ENCODE measurements around the gene TSKU. TPM values are rescaled to one million over a fixed set of nuclear protein-coding genes. Genes with fewer than 3 reads are reported as not detected.

TSKU gene
- total RNA-seq, 1 experiment from 2014 or later: 22.9 TPM

DNA sequence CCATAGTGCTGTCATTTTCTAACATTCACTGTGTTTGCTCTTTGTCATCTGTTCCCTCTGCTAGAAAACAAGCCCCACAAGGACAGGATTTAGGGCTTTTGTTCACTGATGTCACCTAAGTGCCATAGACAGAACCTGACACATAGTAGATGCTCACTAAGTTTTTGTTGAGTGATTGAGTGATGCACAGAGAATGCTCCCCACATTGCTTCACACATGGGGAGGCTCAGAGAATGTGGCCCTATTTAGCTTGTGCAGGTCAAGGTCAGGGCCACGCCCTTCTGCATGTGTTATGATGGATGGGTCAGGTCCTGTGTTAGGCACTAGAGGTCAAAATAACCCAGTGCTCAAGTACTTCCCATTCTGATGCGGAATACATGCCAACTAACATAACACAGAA is 33.1 kb upstream of the TSKU start:
- no peak for DNase-seq (ENCODE audit: low spot score)
- in situ Hi-C loops (cut with HindIII; ENCODE audit: low sequenced_read_pairs): no loop called here

DNA sequence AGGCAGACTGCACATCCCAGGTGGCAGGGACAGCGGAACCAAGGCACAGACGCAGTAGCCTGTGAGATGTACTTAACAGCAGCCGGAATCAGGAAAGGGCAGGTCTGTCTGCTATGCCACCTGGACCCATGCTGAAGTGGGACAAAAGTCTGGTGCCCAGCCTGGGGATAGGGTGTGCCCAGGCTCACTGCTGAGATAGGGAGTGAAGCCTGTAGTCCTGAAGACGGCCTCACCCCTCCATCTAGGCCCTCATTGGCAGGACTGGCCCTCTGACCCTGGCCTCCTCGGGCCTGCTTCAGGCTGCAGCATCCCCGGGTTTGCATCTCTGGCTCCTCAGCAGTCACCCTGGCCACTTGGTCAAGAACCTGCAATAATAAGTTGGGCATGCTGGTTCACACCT is 32.4 kb upstream of the TSKU start:
- DNase-seq (ENCODE audit: low spot score): no peak
- in situ Hi-C loops (cut with HindIII; ENCODE audit: low sequenced_read_pairs): no loop called here

DNA sequence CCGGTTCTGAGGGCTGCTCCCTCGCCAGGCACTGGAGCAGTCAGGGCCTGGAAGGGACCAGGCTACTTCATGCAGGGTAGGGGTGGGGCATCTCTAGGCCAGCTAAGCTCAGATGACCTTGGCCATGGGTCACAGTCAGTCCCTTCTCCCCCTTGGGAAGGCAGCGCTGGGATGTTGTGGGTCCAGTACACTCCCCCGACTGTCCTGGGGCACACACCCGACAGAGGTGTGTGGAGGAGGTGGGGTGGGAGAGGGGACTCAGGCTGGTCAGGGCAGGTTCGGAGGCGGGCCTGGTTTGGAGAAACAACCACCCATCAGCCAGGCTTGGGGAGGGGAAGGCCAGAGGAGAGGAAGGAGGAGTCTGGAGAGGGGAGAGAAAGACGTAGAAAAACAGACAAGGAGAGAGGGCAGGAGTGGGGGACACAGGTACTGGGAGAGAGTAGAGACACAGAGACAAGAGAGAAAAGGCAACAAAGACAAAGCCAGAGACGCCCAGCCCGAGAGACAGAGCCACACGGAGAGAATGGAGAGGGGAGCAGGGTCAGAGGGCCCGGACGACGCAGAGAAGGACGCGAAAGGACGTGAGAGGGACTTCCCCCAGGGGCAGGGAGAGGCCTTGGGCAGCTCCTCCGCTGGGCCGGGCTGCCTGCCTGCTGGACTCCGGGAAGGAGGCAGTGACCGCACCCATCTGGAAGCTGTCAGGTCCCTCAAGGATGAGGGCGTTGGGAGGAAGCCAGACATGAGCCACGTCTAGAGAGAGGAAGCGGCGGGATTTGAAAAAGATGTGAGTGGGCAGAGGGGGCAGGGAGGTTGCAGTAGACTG is 30.6 kb upstream of the TSKU start:
- DNase-seq (ENCODE audit: low spot score): no peak
- in situ Hi-C loops (cut with HindIII; ENCODE audit: low sequenced_read_pairs): no loop called here

DNA sequence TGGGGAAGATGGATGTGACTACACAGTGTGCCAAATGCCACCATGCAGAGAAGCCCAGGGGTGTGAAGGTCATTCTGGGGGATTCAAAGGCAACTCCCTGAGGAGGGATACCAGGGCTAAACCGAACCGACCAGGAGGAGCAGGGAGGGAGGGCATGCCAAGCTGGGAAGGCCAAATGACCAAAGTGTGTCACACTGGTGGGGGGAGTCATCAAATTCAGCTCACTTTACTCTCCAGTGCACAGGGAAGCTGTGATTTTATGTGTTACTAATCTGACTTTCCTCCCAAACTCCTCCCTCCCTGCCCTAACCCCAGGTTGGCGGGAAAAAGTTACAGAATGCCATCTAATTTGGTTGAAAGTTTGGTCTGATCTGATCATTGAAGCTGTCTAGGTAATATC is 29.7 kb upstream of the TSKU start:
- in situ Hi-C loops (cut with HindIII; ENCODE audit: low sequenced_read_pairs): no loop called here
- no peak for DNase-seq (ENCODE audit: low spot score)

DNA sequence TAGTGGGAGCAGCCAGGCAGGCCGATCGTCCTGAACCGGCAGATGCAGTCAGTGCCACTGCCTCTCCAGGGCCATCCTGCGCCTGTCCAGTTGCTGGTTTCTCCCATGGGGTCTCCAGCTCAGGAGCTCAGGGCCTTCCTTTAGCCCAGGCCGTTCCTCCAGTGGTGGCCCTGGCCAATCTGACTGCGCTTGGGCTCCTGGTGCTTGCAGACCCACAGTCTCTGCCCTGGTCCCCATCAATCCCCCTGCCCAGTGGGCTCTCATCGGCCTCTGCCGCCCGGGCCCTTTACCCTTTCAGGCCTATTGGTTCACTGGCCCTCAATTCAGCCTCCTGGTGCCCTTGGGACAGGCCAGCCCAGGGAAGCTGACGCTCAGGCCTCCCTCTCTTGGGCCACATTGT is 29.2 kb upstream of the TSKU start:
- DNase-seq (ENCODE audit: low spot score): no peak
- in situ Hi-C loops (cut with HindIII; ENCODE audit: low sequenced_read_pairs): no loop called here

DNA sequence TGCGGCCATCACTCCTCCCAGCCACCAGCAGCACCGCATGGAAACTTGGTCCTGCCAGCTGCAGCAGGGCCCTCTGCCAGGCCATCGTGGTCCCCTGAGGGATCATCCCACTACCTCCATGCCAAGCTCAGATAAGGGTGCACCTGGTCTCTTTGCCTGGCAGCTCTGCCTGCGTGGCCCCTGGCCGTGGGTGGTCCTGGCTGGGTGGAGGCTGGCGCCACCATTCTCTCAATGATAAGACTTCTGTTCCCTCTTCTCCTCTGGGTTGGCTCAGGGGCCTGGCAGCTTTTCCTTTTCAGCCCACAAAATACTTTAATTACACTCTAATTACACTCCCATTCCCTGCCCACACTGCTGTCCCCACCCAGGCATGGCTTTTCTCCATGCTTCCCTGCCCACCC is 26.8 kb upstream of the TSKU start:
- DNase-seq (ENCODE audit: low spot score): no peak
- in situ Hi-C loops (cut with HindIII; ENCODE audit: low sequenced_read_pairs): no loop called here

DNA sequence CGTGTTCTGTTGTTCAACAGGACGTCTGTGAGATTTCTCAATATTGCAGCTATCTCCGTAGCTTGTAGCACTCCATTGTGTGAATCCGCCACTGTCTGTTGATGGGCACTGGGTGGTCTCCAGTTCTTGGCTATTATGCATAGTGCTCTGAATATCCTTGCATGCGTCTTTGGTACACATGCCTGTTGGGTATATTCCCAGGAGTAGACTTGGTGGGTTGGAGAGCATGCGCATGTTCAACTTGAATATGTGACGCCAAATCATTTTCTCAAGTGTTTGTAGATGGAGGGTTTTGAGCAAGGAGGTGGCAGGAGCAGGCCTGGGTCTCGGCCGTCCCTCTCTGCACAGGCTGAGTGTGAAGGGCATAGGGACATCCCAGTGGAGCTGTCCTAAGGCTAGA is 24.8 kb upstream of the TSKU start:
- in situ Hi-C loops (cut with HindIII; ENCODE audit: low sequenced_read_pairs): no loop called here
- no peak for DNase-seq (ENCODE audit: low spot score)

DNA sequence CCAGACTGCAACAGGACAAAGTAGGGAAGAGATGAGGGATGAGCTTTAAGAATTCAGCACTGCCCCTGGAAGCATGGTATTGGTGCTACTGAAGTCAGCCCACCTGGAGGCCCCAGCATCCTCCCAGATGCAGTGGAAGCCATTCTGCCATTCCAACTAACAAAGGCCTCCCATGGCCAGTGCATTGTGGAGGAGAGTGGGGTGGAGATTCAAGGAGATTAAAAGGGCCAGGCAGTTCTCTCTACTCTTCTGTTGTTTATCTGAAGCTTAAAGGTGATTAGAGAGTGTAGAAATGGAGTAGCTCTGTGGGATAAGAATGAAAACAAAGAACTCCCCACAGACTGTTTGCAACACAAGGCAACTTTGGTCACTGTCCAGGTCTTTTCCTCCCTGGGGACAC is 24.1 kb upstream of the TSKU start:
- DNase-seq (ENCODE audit: low spot score): no peak
- in situ Hi-C loops (cut with HindIII; ENCODE audit: low sequenced_read_pairs): no loop called here

DNA sequence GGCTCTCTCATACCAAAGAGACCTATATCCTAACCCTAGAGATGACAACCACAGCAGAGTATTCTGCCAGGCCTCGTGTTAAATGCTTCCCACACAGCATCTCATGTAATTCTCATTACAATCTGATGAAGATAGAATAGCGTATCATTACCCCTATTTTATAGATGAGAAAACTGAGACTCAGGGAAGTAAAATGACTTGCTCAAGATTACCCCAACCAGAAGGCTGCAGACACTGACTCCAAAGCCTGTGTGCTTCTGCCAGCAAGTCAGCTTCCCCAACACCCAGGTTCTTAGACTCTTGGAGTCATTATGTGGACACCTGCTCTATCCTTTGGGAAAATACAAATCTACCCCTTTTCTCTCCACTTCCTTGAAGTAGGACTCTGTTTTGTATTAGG is 23.6 kb upstream of the TSKU start:
- in situ Hi-C loops (cut with HindIII; ENCODE audit: low sequenced_read_pairs): no loop called here
- no peak for DNase-seq (ENCODE audit: low spot score)

DNA sequence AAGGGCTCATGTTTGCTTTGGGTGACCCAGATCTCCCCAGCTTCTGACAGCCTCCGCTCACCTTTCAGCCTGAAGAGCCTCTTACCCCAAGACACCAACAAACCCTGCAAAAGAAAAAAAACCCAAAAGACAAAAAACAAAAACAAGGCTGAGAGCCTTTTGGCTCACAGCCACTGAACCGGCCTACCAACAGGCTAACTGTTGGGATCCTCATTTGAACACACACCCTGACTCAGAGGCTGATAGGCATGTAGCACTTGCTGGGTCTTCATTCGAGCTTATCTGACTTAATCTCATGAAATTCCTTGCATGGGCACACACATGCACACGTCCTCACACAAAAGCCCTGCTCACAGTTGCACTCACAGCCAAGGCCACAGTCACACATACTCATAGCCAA is 22.9 kb upstream of the TSKU start:
- no peak for DNase-seq (ENCODE audit: low spot score)
- in situ Hi-C loops (cut with HindIII; ENCODE audit: low sequenced_read_pairs): no loop called here

DNA sequence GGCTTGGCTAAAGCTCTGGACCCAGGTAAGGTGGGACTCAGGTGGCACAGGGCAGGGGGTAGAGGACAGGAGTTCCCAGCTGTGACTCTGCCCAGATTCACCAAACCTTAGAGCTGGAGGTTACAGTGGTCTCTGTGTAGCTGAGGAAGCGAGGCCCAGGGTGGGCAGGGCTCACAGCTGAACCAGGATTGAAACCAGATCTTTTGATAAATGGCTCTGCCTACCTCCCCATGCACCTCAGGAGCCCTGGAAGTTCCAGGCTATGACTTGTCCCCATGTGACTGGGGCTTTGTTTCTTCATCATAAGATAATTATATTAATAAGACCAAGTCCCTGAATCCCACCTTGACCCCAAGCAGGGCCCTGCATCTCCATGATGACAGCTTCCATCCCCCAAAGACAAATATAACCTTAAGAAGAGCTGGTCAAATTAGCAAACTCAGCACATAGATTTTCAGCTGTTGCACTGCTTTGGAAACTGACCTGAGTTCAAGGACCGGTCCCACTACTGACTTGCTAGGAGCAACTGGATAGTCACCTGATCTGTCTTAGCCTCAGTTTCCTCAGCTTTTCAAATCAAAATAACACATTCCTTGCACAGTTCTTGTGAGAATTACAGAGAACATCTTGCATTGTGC is 21.3 kb upstream of the TSKU start:
- DNase-seq (ENCODE audit: low spot score): no peak
- in situ Hi-C loops (cut with HindIII; ENCODE audit: low sequenced_read_pairs): no loop called here

DNA sequence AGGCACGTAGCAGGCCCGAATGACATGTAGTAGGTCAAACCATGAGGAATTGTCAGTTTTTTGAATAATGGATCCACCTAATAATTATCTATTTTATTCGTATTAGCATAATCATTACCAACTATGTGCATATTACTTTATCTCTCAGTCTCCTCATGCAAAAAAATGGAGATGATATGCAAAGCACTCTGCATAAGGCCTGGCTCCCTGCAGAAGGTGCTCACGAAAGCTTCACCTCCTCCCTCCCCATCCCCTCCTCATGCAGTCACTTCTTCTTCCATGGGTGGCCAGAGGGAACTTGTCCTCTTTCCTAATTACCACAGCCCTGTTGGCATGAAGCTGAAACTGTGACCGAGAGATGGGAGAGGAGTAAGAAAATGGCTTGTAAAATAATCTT is 20.8 kb upstream of the TSKU start:
- in situ Hi-C loops (cut with HindIII; ENCODE audit: low sequenced_read_pairs): no loop called here

DNA sequence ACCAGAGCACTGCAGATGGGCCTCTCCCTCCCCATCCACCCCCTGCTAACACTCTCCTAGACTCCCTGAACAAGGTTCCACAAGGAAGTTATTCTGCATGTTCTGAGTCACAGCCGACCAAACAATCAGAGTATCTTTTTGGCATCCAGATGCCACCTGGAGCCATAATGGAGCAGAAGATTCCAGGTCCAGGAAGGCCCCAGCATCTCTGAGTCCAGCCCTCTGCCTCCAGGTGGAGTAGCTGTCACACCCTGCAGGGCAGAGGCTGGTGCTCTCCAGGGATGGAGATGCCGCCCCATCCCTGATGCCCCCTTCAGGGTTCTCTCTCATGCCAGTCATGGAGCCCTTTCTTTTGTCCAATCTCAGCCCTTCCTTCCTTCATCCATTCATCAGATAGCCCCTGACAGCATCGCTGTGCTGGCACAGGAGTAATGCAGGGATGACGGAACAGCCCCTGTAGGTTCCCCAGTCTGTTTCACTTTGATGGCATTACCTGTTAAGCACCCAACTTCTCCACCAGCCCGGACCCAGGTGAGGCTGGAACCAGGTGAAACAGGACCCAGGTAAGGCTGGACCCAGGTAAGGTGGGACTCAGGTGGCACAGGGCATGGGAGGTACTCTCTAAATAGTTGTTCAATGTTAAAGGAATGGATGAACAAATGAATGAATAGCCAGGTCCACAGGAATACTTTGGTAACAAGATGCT is 20.1 kb upstream of the TSKU start:
- in situ Hi-C loops (cut with HindIII; ENCODE audit: low sequenced_read_pairs): no loop called here
- DNase-seq (ENCODE audit: low spot score): no peak

More for the DNA sequence above, 20.8 kb upstream of the TSKU start:
- DNase-seq (ENCODE audit: low spot score): no peak

DNA sequence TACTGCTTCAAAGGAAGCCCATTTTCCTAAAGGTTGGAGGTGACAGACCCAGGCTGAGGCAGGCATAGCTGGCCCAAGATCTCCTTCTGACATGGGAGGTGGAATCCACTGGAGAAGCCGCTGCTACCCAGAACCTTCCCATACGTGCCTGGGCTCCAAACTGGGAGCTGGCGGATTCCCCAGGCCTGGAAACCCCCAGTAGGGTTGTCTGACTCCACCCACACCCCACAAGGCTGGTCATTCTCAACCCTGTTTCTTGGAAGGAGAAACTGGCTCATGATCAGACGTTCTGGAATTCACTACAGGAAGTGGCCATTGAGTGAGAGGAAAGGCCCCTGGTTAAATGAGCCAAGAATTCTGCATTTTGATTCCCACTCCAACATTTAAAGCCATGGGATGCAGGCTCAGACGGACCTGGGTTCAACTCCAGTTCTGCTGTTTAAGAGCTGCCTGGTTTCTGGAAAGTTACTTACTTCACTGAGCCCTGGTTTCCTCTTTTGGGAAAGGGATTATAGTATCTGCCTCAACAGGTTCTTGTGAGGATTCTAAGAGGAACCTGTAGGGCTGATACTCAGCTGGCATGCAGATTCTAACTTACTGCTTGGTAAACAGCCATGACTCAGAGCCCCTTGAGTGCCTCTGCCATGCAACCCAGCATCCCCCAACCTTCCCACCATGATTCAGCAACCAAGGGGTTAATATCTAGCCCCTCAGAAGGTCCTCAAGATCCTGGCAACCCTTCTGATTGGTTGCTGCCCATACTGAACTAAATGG is 19.4 kb upstream of the TSKU start:
- no peak for DNase-seq (ENCODE audit: low spot score)
- in situ Hi-C loops (cut with HindIII; ENCODE audit: low sequenced_read_pairs): no loop called here

DNA sequence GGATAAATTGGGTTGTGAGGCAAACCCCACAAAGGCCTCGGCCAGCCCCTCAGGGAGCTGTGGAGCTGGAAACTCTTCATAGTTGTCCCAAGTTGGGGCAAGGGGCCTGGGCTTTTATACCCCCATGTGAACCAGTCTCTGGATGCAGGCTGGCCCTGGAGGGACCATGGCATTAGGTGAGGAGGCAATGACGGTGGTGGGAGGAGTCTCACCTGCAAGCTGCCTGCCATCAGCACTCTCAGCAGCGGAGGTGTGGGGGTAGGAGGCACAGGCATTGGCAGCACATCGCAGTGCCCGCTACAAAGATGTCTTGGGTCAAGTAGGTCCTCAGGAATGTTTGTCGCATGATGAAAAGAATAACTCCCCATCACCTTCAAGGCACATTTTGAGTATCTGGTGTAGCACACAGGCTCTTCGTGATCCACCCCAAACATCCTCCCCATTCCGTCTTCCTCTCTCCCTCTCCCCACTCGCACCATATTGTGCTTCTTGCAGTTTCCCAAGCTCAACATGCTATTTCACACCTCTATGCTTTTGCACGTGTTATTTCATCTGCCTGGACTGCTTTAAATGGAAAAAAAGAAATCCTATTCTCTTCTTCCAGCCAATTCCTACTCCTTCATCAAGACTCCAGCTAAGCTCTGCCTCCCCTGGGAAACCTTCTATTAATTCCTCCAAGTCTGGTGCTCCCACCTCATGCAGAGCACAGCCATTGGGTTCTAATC is 18.1 kb upstream of the TSKU start:
- no peak for DNase-seq (ENCODE audit: low spot score)
- in situ Hi-C loops (cut with HindIII; ENCODE audit: low sequenced_read_pairs): no loop called here

DNA sequence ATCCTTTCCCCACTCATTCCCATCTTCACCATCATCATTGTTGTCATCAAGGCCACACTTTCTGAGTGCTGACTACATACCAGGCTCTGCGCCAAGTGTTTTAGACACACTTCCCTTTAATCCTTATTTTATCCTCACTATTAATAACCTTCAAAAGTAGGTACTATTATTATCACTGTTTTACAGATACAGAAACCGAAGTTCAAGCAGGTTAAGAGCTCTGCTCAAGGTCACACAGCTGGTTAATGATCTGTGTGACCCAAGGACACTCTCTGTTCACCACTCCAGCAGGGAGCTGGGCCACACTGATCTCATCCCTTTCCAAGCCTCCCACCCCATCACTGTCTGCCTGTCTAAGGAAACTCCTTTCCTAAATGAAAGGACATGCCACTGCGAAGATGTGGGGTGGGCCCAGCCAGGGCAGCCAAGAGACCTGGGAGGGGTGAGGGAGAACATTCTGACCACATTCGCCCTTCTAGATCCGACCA is 17.2 kb upstream of the TSKU start:
- no peak for DNase-seq (ENCODE audit: low spot score)
- in situ Hi-C loops (cut with HindIII; ENCODE audit: low sequenced_read_pairs): no loop called here

DNA sequence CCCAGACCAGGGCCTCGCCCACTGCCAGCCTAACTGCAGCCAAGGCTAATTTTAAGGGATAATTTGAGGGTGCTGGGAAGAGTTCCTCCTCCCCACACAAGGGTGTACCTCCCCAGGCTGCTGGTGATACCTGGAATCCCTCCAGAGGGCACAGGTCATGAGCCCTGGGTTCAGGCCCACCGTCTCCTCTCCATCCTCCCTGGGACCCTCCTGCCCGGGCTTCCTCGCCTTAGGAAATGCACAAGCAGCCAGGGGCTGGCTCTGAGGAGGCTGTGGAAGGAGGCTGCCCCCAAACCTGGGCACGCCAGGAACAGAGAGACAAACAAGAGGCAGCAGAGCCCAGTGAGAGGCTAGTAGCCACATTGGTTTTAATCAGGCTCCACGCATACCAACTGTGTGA is 16.6 kb upstream of the TSKU start:
- DNase-seq (ENCODE audit: low spot score): no peak
- in situ Hi-C loops (cut with HindIII; ENCODE audit: low sequenced_read_pairs): no loop called here

DNA sequence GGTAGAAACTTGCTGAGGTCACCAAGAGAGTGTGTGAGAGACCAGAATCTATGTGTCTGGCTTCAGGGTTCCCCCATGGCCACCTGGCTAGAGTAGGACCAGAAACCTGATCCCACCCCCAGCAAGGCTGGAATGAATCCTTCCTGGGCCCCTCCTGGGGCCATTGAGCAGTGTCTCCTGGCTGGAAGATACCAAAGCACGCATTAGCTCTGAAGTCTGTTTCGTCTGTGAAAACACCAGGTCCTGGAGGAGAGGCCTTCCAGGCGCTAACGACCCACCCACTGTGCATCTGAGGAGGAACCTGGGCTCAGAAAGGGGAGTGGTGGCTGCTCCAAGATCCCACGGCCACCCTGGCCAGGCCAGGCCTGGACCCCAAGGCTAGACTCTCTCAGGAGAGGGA is 15.5 kb upstream of the TSKU start:
- DNase-seq (ENCODE audit: low spot score): no peak
- in situ Hi-C loops (cut with HindIII; ENCODE audit: low sequenced_read_pairs): no loop called here
